ENCODE measurements around the gene KRTAP10-4.

DNA sequence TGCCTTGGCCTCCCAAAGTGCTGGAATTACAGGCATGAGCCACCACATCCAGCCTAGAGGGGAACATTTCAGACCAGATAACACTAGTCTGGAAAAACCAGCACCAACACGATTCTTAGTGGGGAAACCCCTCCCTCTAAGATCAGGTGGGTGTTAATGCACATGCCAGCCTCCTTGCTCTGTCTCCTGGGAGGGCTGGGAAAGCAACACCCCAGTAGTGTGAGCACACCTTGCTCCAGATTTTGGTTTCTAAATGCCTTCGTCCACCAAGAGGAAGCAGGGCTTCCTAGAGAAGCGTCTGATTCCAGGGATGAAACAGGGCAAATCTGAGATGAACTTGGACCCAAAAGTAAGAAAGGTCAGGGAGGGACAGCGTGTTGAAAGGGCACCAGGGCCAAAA, 2.2 kb upstream of the KRTAP10-4 start:
- no peak for TF ChIP-seq CTCF (IDR thresholded peaks at IDR 0.05; ENCODE audit: low read depth, low read length, poor library complexity, severe bottlenecking)
- TF ChIP-seq EZH2phosphoT487 (IDR thresholded peaks at IDR 0.05; ENCODE audit: borderline replicate concordance, low read length): no peak
